Measurements from ENCODE around the gene ERG28.

DNA sequence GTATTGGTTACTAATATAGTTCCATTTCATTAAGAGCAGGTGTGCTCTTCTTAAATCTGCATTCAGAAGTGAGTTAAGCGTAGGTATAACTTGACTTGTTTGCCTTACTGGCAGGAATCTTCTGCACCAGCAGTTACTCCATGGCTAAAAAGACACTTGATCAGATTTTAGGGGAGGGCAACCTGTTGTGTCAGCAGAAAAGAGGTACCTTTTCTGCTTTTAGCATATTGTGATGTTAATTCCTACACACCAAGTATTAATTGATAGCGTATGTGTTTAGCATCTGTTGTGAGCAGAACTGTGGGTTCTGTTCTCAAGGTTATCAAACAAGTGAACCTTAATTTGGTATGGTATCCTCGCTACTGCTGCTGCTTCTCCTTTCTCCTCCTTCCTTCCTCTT is 38.7 kb upstream of the ERG28 start:
- TF ChIP-seq, protein P1, sequence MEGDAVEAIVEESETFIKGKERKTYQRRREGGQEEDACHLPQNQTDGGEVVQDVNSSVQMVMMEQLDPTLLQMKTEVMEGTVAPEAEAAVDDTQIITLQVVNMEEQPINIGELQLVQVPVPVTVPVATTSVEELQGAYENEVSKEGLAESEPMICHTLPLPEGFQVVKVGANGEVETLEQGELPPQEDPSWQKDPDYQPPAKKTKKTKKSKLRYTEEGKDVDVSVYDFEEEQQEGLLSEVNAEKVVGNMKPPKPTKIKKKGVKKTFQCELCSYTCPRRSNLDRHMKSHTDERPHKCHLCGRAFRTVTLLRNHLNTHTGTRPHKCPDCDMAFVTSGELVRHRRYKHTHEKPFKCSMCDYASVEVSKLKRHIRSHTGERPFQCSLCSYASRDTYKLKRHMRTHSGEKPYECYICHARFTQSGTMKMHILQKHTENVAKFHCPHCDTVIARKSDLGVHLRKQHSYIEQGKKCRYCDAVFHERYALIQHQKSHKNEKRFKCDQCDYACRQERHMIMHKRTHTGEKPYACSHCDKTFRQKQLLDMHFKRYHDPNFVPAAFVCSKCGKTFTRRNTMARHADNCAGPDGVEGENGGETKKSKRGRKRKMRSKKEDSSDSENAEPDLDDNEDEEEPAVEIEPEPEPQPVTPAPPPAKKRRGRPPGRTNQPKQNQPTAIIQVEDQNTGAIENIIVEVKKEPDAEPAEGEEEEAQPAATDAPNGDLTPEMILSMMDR (IDR thresholded peaks at IDR 0.05; ENCODE audit: low read depth, low read length): no peak
- TF ChIP-seq, protein P2, sequence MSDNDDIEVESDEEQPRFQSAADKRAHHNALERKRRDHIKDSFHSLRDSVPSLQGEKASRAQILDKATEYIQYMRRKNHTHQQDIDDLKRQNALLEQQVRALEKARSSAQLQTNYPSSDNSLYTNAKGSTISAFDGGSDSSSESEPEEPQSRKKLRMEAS (IDR thresholded peaks at IDR 0.05; ENCODE audit: low read depth, low read length): no peak
- no peak for TF ChIP-seq MYC (IDR thresholded peaks at IDR 0.05; ENCODE audit: low read depth, low read length)

Measured in NB4 (cell line).